GM23248 (cell line): ENCODE data around the gene LAMA5.

ENCODE experiments used
- EZH2 ChIP-seq: fragments of 200-600 bp; sonication (generic); IDR thresholded peaks from 2 replicates; pipeline ENCODE4 v1.6.1; 2018; ENCODE audit warnings: antibody characterized with exemption, mild to moderate bottlenecking; ENCODE audit not compliant: insufficient read depth, poor library complexity, severe bottlenecking
- EZH2phosphoT487 ChIP-seq: fragments of 200-600 bp; sonication (generic); IDR thresholded peaks from 2 replicates; pipeline ENCODE4 v1.6.1; 2018; ENCODE audit warnings: antibody characterized with exemption, moderate library complexity, mild to moderate bottlenecking, low read depth; ENCODE audit not compliant: insufficient read depth

DNA sequence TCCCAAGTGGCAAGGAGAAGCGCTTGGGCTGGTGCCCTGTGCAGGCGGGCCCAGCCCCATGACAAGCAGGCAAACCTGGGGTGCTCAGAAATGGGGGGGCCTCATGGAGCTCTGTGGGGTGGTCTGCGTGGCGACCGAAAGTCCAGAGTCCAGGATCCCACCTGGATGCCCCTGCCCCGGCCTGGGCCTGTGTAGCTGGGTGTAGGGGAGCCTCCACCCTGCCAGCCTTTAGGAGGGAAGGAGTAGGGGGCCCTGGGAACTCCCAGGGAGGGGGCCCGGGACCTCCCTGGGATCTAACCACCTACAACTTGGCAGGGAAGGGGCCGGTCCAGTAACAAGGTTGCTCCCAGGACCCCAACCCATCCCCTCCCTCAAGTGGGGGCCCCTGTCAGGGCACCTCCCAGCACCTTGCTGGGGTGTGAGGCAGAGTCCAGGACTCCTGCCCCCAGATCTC lies 4.5 kb upstream of the LAMA5 start:
- no peak for TF ChIP-seq EZH2
- TF ChIP-seq EZH2phosphoT487: no peak
